ENCODE measurements around the gene ATP6V0E1. TPM values are rescaled to one million over a fixed set of nuclear protein-coding genes. Genes with fewer than 3 reads are reported as not detected.
"Not testable (repeated sequence)": the region's sequence is repeated elsewhere in the genome, so short reads cannot be mapped to it uniquely, and the experiment has no call there.

Gene ATP6V0E1
- total and polyA plus RNA-seq, 2 donors (not counting 3 experiments of a cell fraction or from before 2014, with no cell fraction given), result 217 to 278 TPM

GRCh38 chr5:173076471-173076870 is 92.9 kb downstream of the ATP6V0E1 start:
- H3K4me1 ChIP-seq (ENCODE audit: control insufficient read depth, extremely low read depth, insufficient read depth, low read length); H3K27ac ChIP-seq (ENCODE audit: insufficient read depth, low read depth, low read length); H3K36me3 ChIP-seq (ENCODE audit: control insufficient read depth in 2 of 2, extremely low read depth in 1 of 2, insufficient read depth in 2 of 2, low read length in 2 of 2); H3K4me2 ChIP-seq (ENCODE audit: insufficient read depth, low read length); POLR2A ChIA-PET; H3K79me2 ChIP-seq (ENCODE audit: control insufficient read depth, insufficient read depth, low read length); H2AFZ ChIP-seq (ENCODE audit: low read depth, low read length); H3K9ac ChIP-seq (replicated peaks; ENCODE audit: extremely low read depth, insufficient read depth, low read length); BruUV-seq (replicated peaks); H3K9me1 ChIP-seq (replicated peaks; ENCODE audit: control insufficient read depth, extremely low read depth, insufficient read depth, low read length); H3K4me3 ChIP-seq (replicated peaks in 1 of 3; ENCODE audit: insufficient read depth in 1 of 3, low read depth in 1 of 3, low read length in 3 of 3); FAIRE-seq; H3K27me3 ChIP-seq (ENCODE audit: control insufficient read depth in 2 of 2, insufficient read depth in 2 of 2, low read length in 2 of 2); H4K20me1 ChIP-seq (replicated peaks; ENCODE audit: control insufficient read depth, extremely low read depth, insufficient read depth, low read length); H3K9me3 ChIP-seq (replicated peaks; ENCODE audit: control insufficient read depth, insufficient read depth, low read length); DNase-seq (ENCODE audit: low read depth, low spot score); intact Hi-C loops (cut with micrococcal nuclease); dilution Hi-C loops (cut with MboI; ENCODE audit: extremely low pct_ligation_motif_present, low sequenced_read_pairs): not testable (repeated sequence)
- CTCF ChIA-PET, result interaction anchor here (1.7 kb wide), 1 partner anchor 362 kb away, joined by 4 read pairs; no protein-coding TSS in a partner anchor

GRCh38 chr5:173078878-173079277 is 95.3 kb downstream of the ATP6V0E1 start:
- H3K9me3 ChIP-seq (replicated peaks; ENCODE audit: control insufficient read depth, insufficient read depth, low read length), result no peaks in the 10 kb centered on the region
- intact Hi-C loops (cut with micrococcal nuclease) (no loop called here), dilution Hi-C loops (cut with MboI; ENCODE audit: extremely low pct_ligation_motif_present, low sequenced_read_pairs) (no loop called here)
- H4K20me1 ChIP-seq (replicated peaks; ENCODE audit: control insufficient read depth, extremely low read depth, insufficient read depth, low read length), result no peaks in the 10 kb centered on the region
- no peaks in the 10 kb centered on the region for H3K4me1 ChIP-seq (ENCODE audit: control insufficient read depth, extremely low read depth, insufficient read depth, low read length)
- CTCF ChIA-PET, result no interaction called here
- H2AFZ ChIP-seq (ENCODE audit: low read depth, low read length), result no peak overlapping the region
- no peaks in the 10 kb centered on the region for H3K9me1 ChIP-seq (replicated peaks; ENCODE audit: control insufficient read depth, extremely low read depth, insufficient read depth, low read length)
- POLR2A ChIA-PET, result no interaction called here
- H3K27ac ChIP-seq (ENCODE audit: insufficient read depth, low read depth, low read length), result no peak overlapping the region
- H3K4me2 ChIP-seq (ENCODE audit: insufficient read depth, low read length), result no peak overlapping the region
- no peak overlapping the region for H3K9ac ChIP-seq (replicated peaks; ENCODE audit: extremely low read depth, insufficient read depth, low read length)
- H3K27me3 ChIP-seq (ENCODE audit: control insufficient read depth in 2 of 2, insufficient read depth in 2 of 2, low read length in 2 of 2), result no peaks in the 10 kb centered on the region
- no TSS peak for BruUV-seq (replicated peaks)
- H3K36me3 ChIP-seq (ENCODE audit: control insufficient read depth in 2 of 2, extremely low read depth in 1 of 2, insufficient read depth in 2 of 2, low read length in 2 of 2), result peaks cover 0 to 2% of the 10 kb centered on the region in 2 experiments
- TF ChIP-seq CTCF (IDR thresholded peaks at IDR 0.05; ENCODE audit: extremely low read depth in 1 of 2, insufficient read depth in 1 of 2, low read depth in 1 of 2, low read length in 2 of 2) (no peak), POLR2AphosphoS5 (IDR thresholded peaks at IDR 0.05; ENCODE audit: insufficient read depth, low read depth, low read length) (no peak), GATA2 (IDR thresholded peaks at IDR 0.05; ENCODE audit: insufficient read depth, insufficient read length, low read depth, low read length) (no peak), MAX (IDR thresholded peaks at IDR 0.05; ENCODE audit: insufficient read depth, insufficient read length) (no peak), EZH2 (IDR thresholded peaks at IDR 0.05; ENCODE audit: borderline replicate concordance, low read depth, low read length, severe bottlenecking) (no peak), FOS (IDR thresholded peaks at IDR 0.05; ENCODE audit: borderline replicate concordance, insufficient read depth, low read length) (no peak), MYC (IDR thresholded peaks at IDR 0.05; ENCODE audit: low read depth, low read length) (no peak)
- no peak for DNase-seq (ENCODE audit: low read depth, low spot score)
- H3K4me3 ChIP-seq (replicated peaks in 1 of 3; ENCODE audit: insufficient read depth in 1 of 3, low read depth in 1 of 3, low read length in 3 of 3), result no peak overlapping the region
- no peak for FAIRE-seq
- no peaks in the 10 kb centered on the region for H3K79me2 ChIP-seq (ENCODE audit: control insufficient read depth, insufficient read depth, low read length)

Data from endothelial cell of umbilical vein (primary cell).